HEK293 (cell line): ENCODE measurements around the gene LDLRAD4.

Experiments used
- CTCF ChIA-PET: fragments of 350-600 bp; formaldehyde crosslinking; extraction: SDS; loops from one replicate; lab custom pipeline; 2021; ENCODE audit warnings: antibody characterized with exemption; lab: Yijun Ruan, JAX
- POLR2A ChIA-PET: fragments of 300-600 bp; formaldehyde crosslinking; extraction: SDS; loops from one replicate; lab custom pipeline; 2020; ENCODE audit warnings: antibody characterized with exemption, inconsistent platforms; lab: Yijun Ruan, JAX
- H3K27ac ChIP-seq: fragments of 200-500 bp; sonication (Bioruptor generic); 2 replicates; pipeline ENCODE4 v1.5.1; 2014; ENCODE audit warnings: low read depth, low read length, control low read depth, inconsistent platforms; ENCODE audit errors: extremely low read depth
- H3K36me3 ChIP-seq, 2 experiments: fragments of 200-500 bp in 1 of 2; sonication (Bioruptor generic) in 1 of 2; 1 replicate in 1 of 2; 2 replicates in 1 of 2; pipeline ENCODE4 v1.5.1; 2014 to 2017; ENCODE audit warnings: inconsistent platforms in 2 of 2, low read length in 2 of 2; ENCODE audit not compliant: control insufficient read depth in 2 of 2, insufficient read depth in 1 of 2
- H3K4me1 ChIP-seq: fragments of 200-500 bp; sonication (Bioruptor generic); 2 replicates; pipeline ENCODE4 v1.5.1; 2014; ENCODE audit warnings: mild to moderate bottlenecking, low read length, inconsistent platforms; ENCODE audit not compliant: control insufficient read depth, insufficient read depth
- H3K4me3 ChIP-seq: 2 replicates; pipeline ENCODE4 v1.5.1; 2011; ENCODE audit warnings: low read depth, mild to moderate bottlenecking, control low read depth, low read length, moderate library complexity
- H3K9me3 ChIP-seq: fragments of 200-500 bp; sonication (Bioruptor generic); 2 replicates; pipeline ENCODE4 v1.5.1; 2014; ENCODE audit warnings: low read depth, low read length, inconsistent platforms; ENCODE audit not compliant: control insufficient read depth, insufficient read depth
- BCL11A ChIP-seq: fragments of 450-650 bp; formaldehyde crosslinking; IDR thresholded peaks from 2 replicates; pipeline ENCODE4 v1.5.1; 2016; ENCODE audit warnings: low read depth, missing biosample characterization, missing genetic modification characterization
- GFI1B ChIP-seq: fragments of 450-650 bp; formaldehyde crosslinking; IDR thresholded peaks from 2 replicates; pipeline ENCODE4 v1.5.1; 2016; ENCODE audit warnings: missing biosample characterization, missing genetic modification characterization
- HOXC10 ChIP-seq: sonication (generic); formaldehyde crosslinking; IDR thresholded peaks from 2 replicates; pipeline ENCODE4 v1.8.1; 2023; ENCODE audit warnings: mild to moderate bottlenecking, missing genetic modification reagents
- YY2 ChIP-seq: fragments of 450-650 bp; formaldehyde crosslinking; IDR thresholded peaks from 2 replicates; pipeline ENCODE4 v1.5.1; 2016; ENCODE audit warnings: missing biosample characterization, missing genetic modification characterization
- ZBTB20 ChIP-seq: fragments of 450-650 bp; formaldehyde crosslinking; IDR thresholded peaks from 2 replicates; pipeline ENCODE4 v1.5.1; 2016; ENCODE audit warnings: missing biosample characterization, missing genetic modification characterization
- ZBTB7A ChIP-seq: fragments of 450-650 bp; formaldehyde crosslinking; IDR thresholded peaks from 2 replicates; pipeline ENCODE4 v1.5.1; 2016; ENCODE audit warnings: low read depth, missing biosample characterization, missing genetic modification characterization
- ZBTB8A ChIP-seq: fragments of 450-650 bp; formaldehyde crosslinking; IDR thresholded peaks from 2 replicates; pipeline ENCODE4 v1.5.1; 2016; ENCODE audit warnings: missing biosample characterization, missing genetic modification characterization
- ZNF157 ChIP-seq: fragments of 450-650 bp; formaldehyde crosslinking; IDR thresholded peaks from 2 replicates; pipeline ENCODE4 v1.5.1; 2016; ENCODE audit warnings: missing biosample characterization, missing genetic modification characterization
- ZNF19 ChIP-seq: fragments of 450-650 bp; formaldehyde crosslinking; IDR thresholded peaks from 2 replicates; pipeline ENCODE4; 2016; ENCODE audit warnings: missing biosample characterization, missing genetic modification characterization, low read depth
- ZNF211 ChIP-seq: fragments of 450-650 bp; formaldehyde crosslinking; IDR thresholded peaks from 2 replicates; pipeline ENCODE4 v1.5.1; 2016; ENCODE audit warnings: low read depth, missing biosample characterization, missing genetic modification characterization
- ZNF248 ChIP-seq: fragments of 450-650 bp; formaldehyde crosslinking; IDR thresholded peaks from 2 replicates; pipeline ENCODE4 v1.5.1; 2017; ENCODE audit warnings: missing biosample characterization, missing genetic modification characterization
- ZNF354C ChIP-seq: fragments of 450-650 bp; formaldehyde crosslinking; IDR thresholded peaks from 2 replicates; pipeline ENCODE4 v1.5.1; 2016; ENCODE audit warnings: missing biosample characterization, missing genetic modification characterization, low read depth, borderline replicate concordance
- ZNF404 ChIP-seq: fragments of 450-650 bp; formaldehyde crosslinking; IDR thresholded peaks from 2 replicates; pipeline ENCODE4 v1.5.1; 2017; ENCODE audit warnings: missing biosample characterization, missing genetic modification characterization
- ZNF423 ChIP-seq: fragments of 450-650 bp; formaldehyde crosslinking; IDR thresholded peaks from 2 replicates; pipeline ENCODE4 v1.5.1; 2016; ENCODE audit warnings: missing biosample characterization, missing genetic modification characterization
- ZNF48 ChIP-seq: fragments of 450-650 bp; formaldehyde crosslinking; IDR thresholded peaks from 2 replicates; pipeline ENCODE4 v1.5.1; 2016; ENCODE audit warnings: missing biosample characterization, missing genetic modification characterization
- ZNF514 ChIP-seq: fragments of 450-650 bp; formaldehyde crosslinking; IDR thresholded peaks from 2 replicates; pipeline ENCODE4 v1.5.1; 2016; ENCODE audit warnings: missing biosample characterization, missing genetic modification characterization
- ZNF529 ChIP-seq: fragments of 450-650 bp; formaldehyde crosslinking; IDR thresholded peaks from 2 replicates; pipeline ENCODE4 v1.5.1; 2017; ENCODE audit warnings: missing genetic modification characterization, missing biosample characterization; ENCODE audit not compliant: insufficient replicate concordance
- ZNF560 ChIP-seq: fragments of 450-650 bp; formaldehyde crosslinking; IDR thresholded peaks from 2 replicates; pipeline ENCODE4 v1.5.1; 2017; ENCODE audit warnings: missing biosample characterization, missing genetic modification characterization, borderline replicate concordance
- ZNF623 ChIP-seq: fragments of 450-650 bp; formaldehyde crosslinking; IDR thresholded peaks from 2 replicates; pipeline ENCODE4 v1.5.1; 2016; ENCODE audit warnings: missing biosample characterization, missing genetic modification characterization
- ZNF664 ChIP-seq: fragments of 450-650 bp; formaldehyde crosslinking; IDR thresholded peaks from 2 replicates; pipeline ENCODE4 v1.5.1; 2016; ENCODE audit warnings: missing biosample characterization, missing genetic modification characterization
- ZNF837 ChIP-seq: fragments of 450-650 bp; formaldehyde crosslinking; IDR thresholded peaks from 2 replicates; pipeline ENCODE4 v1.5.1; 2016; ENCODE audit warnings: missing biosample characterization, missing genetic modification characterization
- ZXDB ChIP-seq: fragments of 450-650 bp; formaldehyde crosslinking; IDR thresholded peaks from 2 replicates; pipeline ENCODE4 v1.5.1; 2016; ENCODE audit warnings: missing biosample characterization, missing genetic modification characterization
- TF ChIP-seq, protein P1 (sequence below): fragments of 450-650 bp; formaldehyde crosslinking; IDR thresholded peaks from 2 replicates; pipeline ENCODE4 v1.5.0; 2017; ENCODE audit warnings: missing biosample characterization, missing genetic modification characterization, borderline replicate concordance
- TF ChIP-seq, protein P2 (sequence below): fragments of 450-650 bp; formaldehyde crosslinking; optimal IDR thresholded peaks from 2 replicates; pipeline ENCODE3; 2016; ENCODE audit warnings: missing biosample characterization, mild to moderate bottlenecking, missing genetic modification characterization
- TF ChIP-seq, protein P3 (sequence below): fragments of 450-650 bp; formaldehyde crosslinking; IDR thresholded peaks from 2 replicates; pipeline ENCODE4 v1.5.1; 2017; ENCODE audit warnings: missing biosample characterization, missing genetic modification characterization
- TF ChIP-seq, protein P4 (sequence below): fragments of 450-650 bp; formaldehyde crosslinking; IDR thresholded peaks from 2 replicates; pipeline ENCODE4 v1.5.1; 2016; ENCODE audit warnings: missing biosample characterization, missing genetic modification characterization

Gene LDLRAD4

GRCh38 chr18:13407484-13407883 is 188.9 kb downstream of the LDLRAD4 start:
- no peaks in the 10 kb centered on the region for H3K36me3 ChIP-seq
- H3K4me3 ChIP-seq: no peak overlapping the region
- no peak overlapping the region for H3K27ac ChIP-seq
- CTCF ChIA-PET: interaction anchor here (0.6 to 0.8 kb wide), 2 partner anchors 18 to 394 kb away, joined by 4 read pairs; no protein-coding TSS in a partner anchor
- H3K4me1 ChIP-seq: no peaks in the 10 kb centered on the region
- no peak for TF ChIP-seq ZNF404
- no peak for TF ChIP-seq ZNF423 (tag by site-specific recombination)
- TF ChIP-seq HOXC10 (CRISPR knock-in tag): no peak
- no peak for TF ChIP-seq ZXDB (tag by site-specific recombination)
- TF ChIP-seq ZNF48 (tag by site-specific recombination): no peak
- no peak for TF ChIP-seq ZNF623 (tag by site-specific recombination)
- TF ChIP-seq, protein P1, sequence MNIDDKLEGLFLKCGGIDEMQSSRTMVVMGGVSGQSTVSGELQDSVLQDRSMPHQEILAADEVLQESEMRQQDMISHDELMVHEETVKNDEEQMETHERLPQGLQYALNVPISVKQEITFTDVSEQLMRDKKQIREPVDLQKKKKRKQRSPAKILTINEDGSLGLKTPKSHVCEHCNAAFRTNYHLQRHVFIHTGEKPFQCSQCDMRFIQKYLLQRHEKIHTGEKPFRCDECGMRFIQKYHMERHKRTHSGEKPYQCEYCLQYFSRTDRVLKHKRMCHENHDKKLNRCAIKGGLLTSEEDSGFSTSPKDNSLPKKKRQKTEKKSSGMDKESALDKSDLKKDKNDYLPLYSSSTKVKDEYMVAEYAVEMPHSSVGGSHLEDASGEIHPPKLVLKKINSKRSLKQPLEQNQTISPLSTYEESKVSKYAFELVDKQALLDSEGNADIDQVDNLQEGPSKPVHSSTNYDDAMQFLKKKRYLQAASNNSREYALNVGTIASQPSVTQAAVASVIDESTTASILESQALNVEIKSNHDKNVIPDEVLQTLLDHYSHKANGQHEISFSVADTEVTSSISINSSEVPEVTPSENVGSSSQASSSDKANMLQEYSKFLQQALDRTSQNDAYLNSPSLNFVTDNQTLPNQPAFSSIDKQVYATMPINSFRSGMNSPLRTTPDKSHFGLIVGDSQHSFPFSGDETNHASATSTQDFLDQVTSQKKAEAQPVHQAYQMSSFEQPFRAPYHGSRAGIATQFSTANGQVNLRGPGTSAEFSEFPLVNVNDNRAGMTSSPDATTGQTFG: no peak
- TF ChIP-seq ZNF664 (tag by site-specific recombination): no peak
- TF ChIP-seq, protein P2, sequence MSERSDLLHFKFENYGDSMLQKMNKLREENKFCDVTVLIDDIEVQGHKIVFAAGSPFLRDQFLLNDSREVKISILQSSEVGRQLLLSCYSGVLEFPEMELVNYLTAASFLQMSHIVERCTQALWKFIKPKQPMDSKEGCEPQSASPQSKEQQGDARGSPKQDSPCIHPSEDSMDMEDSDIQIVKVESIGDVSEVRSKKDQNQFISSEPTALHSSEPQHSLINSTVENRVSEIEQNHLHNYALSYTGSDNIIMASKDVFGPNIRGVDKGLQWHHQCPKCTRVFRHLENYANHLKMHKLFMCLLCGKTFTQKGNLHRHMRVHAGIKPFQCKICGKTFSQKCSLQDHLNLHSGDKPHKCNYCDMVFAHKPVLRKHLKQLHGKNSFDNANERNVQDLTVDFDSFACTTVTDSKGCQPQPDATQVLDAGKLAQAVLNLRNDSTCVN (tag by site-specific recombination): no peak
- TF ChIP-seq, protein P3, sequence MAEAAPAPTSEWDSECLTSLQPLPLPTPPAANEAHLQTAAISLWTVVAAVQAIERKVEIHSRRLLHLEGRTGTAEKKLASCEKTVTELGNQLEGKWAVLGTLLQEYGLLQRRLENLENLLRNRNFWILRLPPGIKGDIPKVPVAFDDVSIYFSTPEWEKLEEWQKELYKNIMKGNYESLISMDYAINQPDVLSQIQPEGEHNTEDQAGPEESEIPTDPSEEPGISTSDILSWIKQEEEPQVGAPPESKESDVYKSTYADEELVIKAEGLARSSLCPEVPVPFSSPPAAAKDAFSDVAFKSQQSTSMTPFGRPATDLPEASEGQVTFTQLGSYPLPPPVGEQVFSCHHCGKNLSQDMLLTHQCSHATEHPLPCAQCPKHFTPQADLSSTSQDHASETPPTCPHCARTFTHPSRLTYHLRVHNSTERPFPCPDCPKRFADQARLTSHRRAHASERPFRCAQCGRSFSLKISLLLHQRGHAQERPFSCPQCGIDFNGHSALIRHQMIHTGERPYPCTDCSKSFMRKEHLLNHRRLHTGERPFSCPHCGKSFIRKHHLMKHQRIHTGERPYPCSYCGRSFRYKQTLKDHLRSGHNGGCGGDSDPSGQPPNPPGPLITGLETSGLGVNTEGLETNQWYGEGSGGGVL (tag by site-specific recombination): no peak
- TF ChIP-seq ZNF248 (tag by site-specific recombination): no peak
- no peak for TF ChIP-seq ZNF529 (tag by site-specific recombination)
- TF ChIP-seq YY2 (tag by site-specific recombination): no peak
- no peak for TF ChIP-seq ZBTB8A
- TF ChIP-seq, protein P4, sequence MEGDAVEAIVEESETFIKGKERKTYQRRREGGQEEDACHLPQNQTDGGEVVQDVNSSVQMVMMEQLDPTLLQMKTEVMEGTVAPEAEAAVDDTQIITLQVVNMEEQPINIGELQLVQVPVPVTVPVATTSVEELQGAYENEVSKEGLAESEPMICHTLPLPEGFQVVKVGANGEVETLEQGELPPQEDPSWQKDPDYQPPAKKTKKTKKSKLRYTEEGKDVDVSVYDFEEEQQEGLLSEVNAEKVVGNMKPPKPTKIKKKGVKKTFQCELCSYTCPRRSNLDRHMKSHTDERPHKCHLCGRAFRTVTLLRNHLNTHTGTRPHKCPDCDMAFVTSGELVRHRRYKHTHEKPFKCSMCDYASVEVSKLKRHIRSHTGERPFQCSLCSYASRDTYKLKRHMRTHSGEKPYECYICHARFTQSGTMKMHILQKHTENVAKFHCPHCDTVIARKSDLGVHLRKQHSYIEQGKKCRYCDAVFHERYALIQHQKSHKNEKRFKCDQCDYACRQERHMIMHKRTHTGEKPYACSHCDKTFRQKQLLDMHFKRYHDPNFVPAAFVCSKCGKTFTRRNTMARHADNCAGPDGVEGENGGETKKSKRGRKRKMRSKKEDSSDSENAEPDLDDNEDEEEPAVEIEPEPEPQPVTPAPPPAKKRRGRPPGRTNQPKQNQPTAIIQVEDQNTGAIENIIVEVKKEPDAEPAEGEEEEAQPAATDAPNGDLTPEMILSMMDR (tag by site-specific recombination): no peak
- no peak for TF ChIP-seq ZBTB20 (tag by site-specific recombination)
- TF ChIP-seq ZNF560 (tag by site-specific recombination): no peak
- TF ChIP-seq ZNF211 (tag by site-specific recombination): no peak
- TF ChIP-seq, all 188 proteins: peak for 0
- POLR2A ChIA-PET: no interaction called here
- no peaks in the 10 kb centered on the region; the same call in 1 of the 2 replicates for H3K9me3 ChIP-seq

- TF ChIP-seq ZBTB7A (tag by site-specific recombination): no peak
- no peak for TF ChIP-seq ZNF837
- TF ChIP-seq ZNF514 (tag by site-specific recombination): no peak
- no peak for TF ChIP-seq ZNF157 (tag by site-specific recombination)
- no peak for TF ChIP-seq ZNF248 (tag by site-specific recombination)
- TF ChIP-seq ZNF354C (tag by site-specific recombination): no peak
- TF ChIP-seq GFI1B (tag by site-specific recombination): no peak
- no peak for TF ChIP-seq BCL11A (tag by site-specific recombination)
- TF ChIP-seq ZNF19 (tag by site-specific recombination): no peak
- Histone ChIP-seq H3K4me3 (no peak overlapping the region), H3K9me3 (no peaks in the 10 kb centered on the region; the same call in 1 of the 2 replicates), H3K27ac (no peak overlapping the region), H3K4me1 (no peaks in the 10 kb centered on the region), H3K36me3 (no peaks in the 10 kb centered on the region)
- ChIA-PET CTCF (interaction anchor here (0.7 kb wide), 1 partner anchor 193 kb away, joined by 4 read pairs; no protein-coding TSS in a partner anchor), POLR2A (interaction anchor here (0.7 kb wide), 1 partner anchor 21 kb away, joined by 4 read pairs; no protein-coding TSS in a partner anchor)
These were observed 190.5 kb downstream of the LDLRAD4 start for GRCh38 chr18:13409026-13409425.
